Small intestine (tissue), 7 donors: ENCODE results near the gene TIGD3. TPM values are rescaled to one million over a fixed set of nuclear protein-coding genes. Genes with fewer than 3 reads are reported as not detected.
"Not testable (repeated sequence)": the region's sequence is repeated elsewhere in the genome, so short reads cannot be mapped to it uniquely, and the experiment has no call there.

ENCODE experiments used
- DNase-seq, 2 donors: peaks; one replicate each; pipeline versions ENCODE4 v3.0.0 to v3.0.0-alpha.2; 2013
- FAIRE-seq: peaks from 2 replicates; lab custom pipeline; 2012; peaks lifted over from hg19 to GRCh38; lab: Jason Lieb, UNC
- H3K27ac ChIP-seq, 3 donors: one replicate each; pipeline ENCODE4 v1.5.1; 2013; ENCODE audit warnings: low read length in 2 of 3, mild to moderate bottlenecking in 2 of 3, control low read depth in 1 of 3, inconsistent platforms in 1 of 3, low read depth in 1 of 3, moderate library complexity in 1 of 3
- H3K27me3 ChIP-seq, 3 donors: one replicate each; pipeline ENCODE4 v1.6.1; 2013; ENCODE audit warnings: low read length in 3 of 3, inconsistent platforms in 1 of 3; ENCODE audit not compliant: control insufficient read depth in 3 of 3, insufficient read depth in 3 of 3
- H3K36me3 ChIP-seq, 3 donors: one replicate each; pipeline ENCODE4 v1.6.1; 2013; ENCODE audit warnings: low read length in 3 of 3, inconsistent platforms in 1 of 3, low read depth in 1 of 3, mild to moderate bottlenecking in 1 of 3, moderate library complexity in 1 of 3; ENCODE audit not compliant: control insufficient read depth in 3 of 3, insufficient read depth in 2 of 3
- H3K4me1 ChIP-seq, 3 donors: one replicate each; pipeline ENCODE4 v1.6.1; 2013; ENCODE audit warnings: low read length in 2 of 3, inconsistent platforms in 1 of 3, low read depth in 1 of 3, mild to moderate bottlenecking in 1 of 3, moderate library complexity in 1 of 3; ENCODE audit not compliant: control insufficient read depth in 3 of 3, insufficient read depth in 2 of 3
- H3K4me3 ChIP-seq, 3 donors: one replicate each; pipeline ENCODE4 v1.5.1; 2013; ENCODE audit warnings: low read length in 3 of 3, control low read depth in 1 of 3, inconsistent platforms in 1 of 3, low read depth in 1 of 3, mild to moderate bottlenecking in 1 of 3, moderate library complexity in 1 of 3
- H3K9me3 ChIP-seq, 2 donors: one replicate each; pipeline ENCODE4 v1.6.1; 2013; ENCODE audit warnings: low read depth in 1 of 2, low read length in 1 of 2; ENCODE audit not compliant: control insufficient read depth in 2 of 2, insufficient read depth in 1 of 2
- WGBS, 3 donors: extraction: QIAGEN DNeasy Blood & Tissue Kit; methylation state at CpG; one replicate each; pipeline ENCODE4 v1.1.7; 2013; 5-methylcytosine and 5-hydroxymethylcytosine counted together
- polyA plus RNA-seq, 4 donors: library from polyadenylated mRNA; stranded (reverse) in 3 of 4; unstranded in 1 of 4; fragments of 200-250 nt in 3 of 4; fragments of 120-200 nt in 1 of 4; gene quantifications; one replicate each; pipeline versions ENCODE4 v1.2.1 to v1.2.3, GENCODE V29; 2013
- donor health status: healthy with polysubstance abuse.
- donor health status: control.
- donor health status: control.
- donor health status: Bipolar disorder and iron deficiency.
- donor health status: healthy.

The TIGD3 gene
- polyA plus RNA-seq, 4 donors = 2.1 to 9.4 (median 3.8) TPM

DNA sequence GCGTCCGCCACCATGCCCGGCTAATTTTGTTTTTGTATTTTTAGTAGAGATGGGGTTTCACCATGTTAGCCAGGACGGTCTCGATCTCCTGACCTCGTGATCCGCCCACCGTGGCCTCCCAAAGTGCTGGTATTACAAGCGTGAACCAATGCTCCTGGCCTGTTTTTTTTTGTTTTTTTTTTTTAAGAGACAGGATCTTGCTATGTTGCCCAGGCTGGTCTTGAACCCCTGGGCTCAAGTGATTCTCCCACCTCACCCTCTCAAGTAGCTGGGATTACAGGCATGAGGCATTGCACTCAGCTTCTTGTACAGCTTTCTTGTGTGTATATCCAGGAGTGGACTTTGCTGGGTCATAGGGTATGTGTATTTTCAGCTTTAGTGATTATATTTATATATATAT is 22.0 kb upstream of the TIGD3 start:
- WGBS, 3 donors = 88 to 99% (median 97%) methylated on average over 9 of the region's 9 CpGs
- peaks cover 0 to 12% (median 0%) of the 10 kb centered on the region in 3 donors for H3K36me3 ChIP-seq
- peaks cover 6 to 17% (median 11%) of the 10 kb centered on the region in 3 donors for H3K4me1 ChIP-seq
- FAIRE-seq, H3K27ac ChIP-seq, H3K9me3 ChIP-seq, H3K4me3 ChIP-seq, DNase-seq, H3K27me3 ChIP-seq: not testable (repeated sequence)

DNA sequence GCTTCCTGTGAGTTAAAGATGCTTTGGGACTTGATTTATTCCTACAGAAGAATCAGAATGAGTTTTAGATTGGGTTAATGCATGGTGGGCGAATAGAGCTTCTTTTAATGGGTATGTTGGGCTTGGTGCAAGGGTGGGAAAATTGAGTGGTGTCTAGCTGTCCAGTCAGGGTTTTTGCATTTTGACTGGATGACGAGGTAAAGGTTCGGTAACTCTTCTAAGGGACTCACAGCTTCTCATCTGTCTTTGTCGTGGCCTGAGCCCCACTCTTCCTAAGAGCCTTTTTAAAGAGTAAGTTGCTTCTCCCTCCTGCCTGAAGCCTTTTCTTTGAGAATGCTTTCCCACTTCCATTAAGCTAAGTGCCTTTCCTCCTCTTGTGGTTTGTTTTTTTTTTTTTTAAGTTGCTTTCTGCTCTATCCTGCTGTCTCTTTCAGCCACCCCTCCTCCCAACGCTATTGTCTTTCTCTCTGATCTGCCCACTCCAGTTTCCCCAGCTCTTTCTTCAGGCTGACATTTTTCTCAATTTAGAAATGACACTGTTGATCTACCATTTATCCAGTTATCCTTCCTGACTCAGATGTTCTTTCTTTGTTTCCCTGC is 19.8 kb upstream of the TIGD3 start:
- Histone ChIP-seq H3K4me3 (peak overlapping the region; percentile 93 to 96 (median 94)), H3K36me3 (peaks cover 0 to 25% (median 0%) of the 10 kb centered on the region in 3 donors), H3K27ac (no peak overlapping the region), H3K9me3 (no peaks in the 10 kb centered on the region), H3K27me3 (no peaks in the 10 kb centered on the region), H3K4me1 (peaks cover 3 to 11% (median 7%) of the 10 kb centered on the region in 3 donors)
- 12 to 19% (median 17%) methylated on average over 5 of the region's 5 CpGs for WGBS, 3 donors
- no peak for FAIRE-seq
- no peak for DNase-seq

DNA sequence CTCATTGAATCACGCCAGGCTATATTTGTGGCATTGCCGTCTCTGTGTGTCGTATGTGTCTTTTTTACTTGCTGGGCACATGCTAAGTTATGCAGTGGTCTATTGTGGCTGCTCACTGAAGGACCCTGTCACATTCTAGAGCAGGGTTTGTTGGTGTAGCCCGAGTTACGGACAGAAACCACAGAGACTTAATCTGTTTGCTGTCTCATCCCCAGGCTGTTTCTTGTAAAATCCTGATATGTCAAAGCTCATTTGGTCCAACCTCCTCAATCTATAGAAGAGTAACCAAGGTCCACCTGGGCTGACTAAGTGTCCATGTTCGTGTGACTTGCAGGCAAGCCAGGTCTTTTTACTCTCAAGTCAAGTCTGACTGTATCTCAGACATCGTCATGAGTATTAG is 15.9 kb upstream of the TIGD3 start:
- Histone ChIP-seq H3K4me1 (peaks cover 3 to 11% (median 5%) of the 10 kb centered on the region in 3 donors), H3K4me3 (no peak overlapping the region), H3K36me3 (peaks cover 12 to 61% (median 13%) of the 10 kb centered on the region in 3 donors), H3K27ac (no peak overlapping the region), H3K27me3 (no peaks in the 10 kb centered on the region), H3K9me3 (no peaks in the 10 kb centered on the region)
- DNase-seq (no peak), FAIRE-seq (no peak)
- WGBS, 3 donors = 87 to 89% (median 87%) methylated on average over 7 of the region's 7 CpGs

DNA sequence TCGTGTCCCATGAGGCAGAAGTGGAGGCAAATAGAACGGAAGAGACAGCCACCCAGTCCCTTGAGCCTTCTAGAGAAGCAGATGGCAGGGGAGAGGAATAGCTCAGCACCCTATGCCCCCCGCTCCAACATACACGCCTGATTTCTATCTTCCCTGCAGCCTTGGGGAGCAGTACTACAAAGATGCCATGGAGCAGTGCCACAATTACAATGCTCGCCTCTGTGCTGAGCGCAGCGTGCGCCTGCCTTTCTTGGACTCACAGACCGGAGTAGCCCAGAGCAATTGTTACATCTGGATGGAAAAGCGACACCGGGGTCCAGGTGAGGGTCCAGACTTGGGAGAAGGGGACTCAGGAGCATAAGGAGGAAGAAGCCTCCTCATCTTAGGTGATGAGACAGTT is 14.3 kb upstream of the TIGD3 start:
- no peaks in the 10 kb centered on the region for H3K27me3 ChIP-seq
- FAIRE-seq (no peak), DNase-seq (no peak)
- peaks cover 18 to 76% (median 21%) of the 10 kb centered on the region in 3 donors for H3K36me3 ChIP-seq
- peaks cover 0 to 4% (median 4%) of the 10 kb centered on the region in 3 donors for H3K4me1 ChIP-seq
- no peaks in the 10 kb centered on the region for H3K9me3 ChIP-seq
- no peak overlapping the region for H3K4me3 ChIP-seq
- no peak overlapping the region for H3K27ac ChIP-seq
- WGBS, 3 donors = 94 to 97% (median 97%) methylated on average over 10 to 11 of the region's 11 CpGs

DNA sequence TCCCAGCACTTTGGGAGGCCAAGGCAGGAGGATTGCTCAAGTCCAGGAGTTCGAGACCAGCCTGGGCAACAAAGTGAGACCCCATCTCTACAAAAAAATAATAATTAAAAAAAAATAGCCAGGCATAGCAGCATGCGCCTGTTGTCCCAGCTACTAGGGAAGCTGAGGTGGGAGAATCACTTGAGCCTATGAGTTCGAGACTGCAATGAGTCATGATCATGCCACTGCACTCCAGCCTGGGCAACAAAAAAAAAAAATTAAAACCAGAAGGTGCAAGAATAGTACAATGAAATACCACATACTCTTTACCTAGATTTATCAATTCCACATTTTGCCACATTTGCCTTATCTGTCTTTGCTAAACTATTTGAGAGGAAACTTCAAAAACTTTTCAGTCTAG is 12.7 kb upstream of the TIGD3 start:
- H3K36me3 ChIP-seq = peaks cover 28 to 84% (median 31%) of the 10 kb centered on the region in 3 donors
- H3K9me3 ChIP-seq = no peaks in the 10 kb centered on the region
- FAIRE-seq (no peak), DNase-seq (no peak)
- 93 to 97% (median 94%) methylated on average over 3 of the region's 3 CpGs for WGBS, 3 donors
- no peaks in the 10 kb centered on the region for H3K4me1 ChIP-seq
- no peak overlapping the region for H3K27ac ChIP-seq
- H3K27me3 ChIP-seq = no peaks in the 10 kb centered on the region
- no peak overlapping the region for H3K4me3 ChIP-seq

DNA sequence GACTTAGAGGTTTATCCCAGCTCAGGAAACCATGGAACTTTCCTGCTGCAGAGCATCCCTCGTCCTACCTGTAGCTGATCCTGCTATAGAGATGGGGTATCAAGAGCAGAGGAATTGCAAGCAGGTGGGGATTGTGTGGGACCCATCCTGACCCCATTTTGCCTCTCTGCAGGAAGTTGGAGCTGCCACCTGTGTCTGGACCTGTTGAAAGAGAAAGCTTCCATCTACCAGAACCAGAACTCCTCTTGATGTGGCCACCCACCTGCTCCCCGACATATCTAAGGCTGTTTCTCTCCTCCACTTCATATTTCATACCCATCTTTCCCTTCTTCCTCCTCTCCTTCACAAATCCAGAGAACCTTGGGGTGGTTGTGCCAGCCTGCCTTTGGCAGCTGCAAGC is 3.0 kb upstream of the TIGD3 start:
- H3K27ac ChIP-seq = no peak overlapping the region
- no peaks in the 10 kb centered on the region for H3K9me3 ChIP-seq
- peaks cover 0 to 12% (median 0%) of the 10 kb centered on the region in 3 donors for H3K27me3 ChIP-seq
- FAIRE-seq (no peak), DNase-seq (no peak)
- H3K4me3 ChIP-seq = no peak overlapping the region
- peaks cover 3 to 18% (median 4%) of the 10 kb centered on the region in 3 donors for H3K4me1 ChIP-seq
- WGBS, 3 donors = 87 to 93% (median 89%) methylated on average over 2 of the region's 2 CpGs
- H3K36me3 ChIP-seq = peaks cover 6 to 59% (median 20%) of the 10 kb centered on the region in 3 donors

DNA sequence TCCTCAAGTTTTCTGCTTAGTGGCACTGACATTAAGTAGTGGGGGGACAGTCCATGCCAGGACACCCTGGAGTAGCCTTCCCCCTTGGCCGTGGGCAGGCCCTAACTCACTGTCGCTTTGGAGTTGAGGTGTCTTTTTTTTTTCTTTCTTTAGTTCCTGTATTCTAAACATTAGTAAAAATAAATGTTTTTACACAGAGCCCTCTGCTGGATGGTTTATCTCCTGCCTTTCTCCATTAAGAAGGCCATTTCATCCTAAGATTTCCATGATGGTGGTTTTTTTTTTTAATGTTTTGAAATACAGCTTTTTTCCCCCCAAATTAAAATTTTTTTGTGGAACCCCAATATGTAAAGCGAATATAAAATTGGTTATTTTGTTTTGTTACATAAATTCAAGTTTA is 1.8 kb upstream of the TIGD3 start:
- FAIRE-seq (no peak), DNase-seq (no peak)
- H3K9me3 ChIP-seq = no peaks in the 10 kb centered on the region
- peaks cover 6 to 47% (median 17%) of the 10 kb centered on the region in 3 donors for H3K36me3 ChIP-seq
- no peak overlapping the region for H3K4me3 ChIP-seq
- peaks cover 4 to 30% (median 10%) of the 10 kb centered on the region in 3 donors for H3K4me1 ChIP-seq
- peaks cover 0 to 14% (median 0%) of the 10 kb centered on the region in 3 donors for H3K27me3 ChIP-seq
- H3K27ac ChIP-seq = no peak overlapping the region
- 72 to 87% (median 86%) methylated on average over 3 of the region's 3 CpGs for WGBS, 3 donors

DNA sequence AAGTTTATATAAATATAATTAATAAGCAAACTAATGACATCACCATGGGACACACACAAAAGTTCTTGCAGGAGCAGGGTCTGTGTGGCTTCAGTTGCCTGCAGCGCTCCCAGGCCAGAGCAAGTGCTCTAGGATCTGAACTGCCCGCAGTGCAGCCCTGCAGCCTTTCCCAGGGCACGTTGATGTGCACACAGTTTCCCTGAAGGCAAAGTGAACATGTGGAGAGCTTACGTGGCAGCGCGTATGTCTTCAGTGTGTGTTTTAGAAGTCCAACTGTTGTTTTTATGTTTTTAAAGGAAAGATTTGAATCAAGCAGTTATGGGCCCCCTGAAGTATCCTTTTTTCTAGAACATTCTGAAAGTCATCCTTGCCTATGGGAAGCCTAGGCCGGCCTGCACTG is 1.2 kb upstream of the TIGD3 start:
- Histone ChIP-seq H3K27ac (no peak overlapping the region), H3K4me3 (no peak overlapping the region), H3K9me3 (no peaks in the 10 kb centered on the region), H3K36me3 (peaks cover 6 to 41% (median 15%) of the 10 kb centered on the region in 3 donors), H3K4me1 (peaks cover 4 to 36% (median 10%) of the 10 kb centered on the region in 3 donors), H3K27me3 (peaks cover 0 to 14% (median 0%) of the 10 kb centered on the region in 3 donors)
- WGBS, 3 donors = 85 to 90% (median 88%) methylated on average over 7 of the region's 7 CpGs
- FAIRE-seq (no peak), DNase-seq (no peak)
